SK-N-SH (cell line): ENCODE data around the gene TGM4.

Source experiments
- RXRA ChIP-seq: IDR thresholded peaks from 2 replicates; pipeline ENCODE4 v1.4.0; 2012; ENCODE audit warnings: low read depth, mild to moderate bottlenecking, borderline replicate concordance
- TCF12 ChIP-seq: IDR thresholded peaks from 2 replicates; pipeline ENCODE4 v1.4.0; 2012
- TEAD4 ChIP-seq: IDR thresholded peaks from 2 replicates; pipeline ENCODE4 v1.4.0; 2012; ENCODE audit warnings: mild to moderate bottlenecking, borderline replicate concordance; ENCODE audit not compliant: insufficient read depth
- TF ChIP-seq, protein P1 (sequence below): IDR thresholded peaks from 2 replicates; pipeline ENCODE4 v1.6.1; 2012; ENCODE audit warnings: mild to moderate bottlenecking, low read depth, low read length, moderate library complexity

DNA sequence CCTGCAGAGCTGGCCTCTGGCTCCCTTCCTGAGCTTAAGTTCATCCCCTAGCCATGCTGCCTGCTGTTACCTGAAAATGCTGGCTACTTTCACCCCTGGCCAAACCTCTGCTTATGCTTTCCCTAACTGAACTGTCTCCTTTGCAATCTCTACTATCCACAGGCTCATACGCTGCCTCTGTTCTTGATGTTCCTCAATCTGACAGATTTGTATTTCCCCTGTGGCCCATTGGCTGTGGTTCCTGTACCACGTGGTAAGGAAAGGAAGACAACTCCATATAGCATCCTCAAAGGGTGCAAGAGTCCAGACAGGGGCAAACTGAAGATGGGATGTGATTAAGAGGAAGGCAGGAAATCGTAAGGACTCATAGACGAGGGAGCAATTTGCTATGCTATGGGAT, 33.2 kb downstream of the TGM4 start:
- TF ChIP-seq TCF12 (no peak), TEAD4 (no peak), RXRA (no peak)
- TF ChIP-seq, protein P1, sequence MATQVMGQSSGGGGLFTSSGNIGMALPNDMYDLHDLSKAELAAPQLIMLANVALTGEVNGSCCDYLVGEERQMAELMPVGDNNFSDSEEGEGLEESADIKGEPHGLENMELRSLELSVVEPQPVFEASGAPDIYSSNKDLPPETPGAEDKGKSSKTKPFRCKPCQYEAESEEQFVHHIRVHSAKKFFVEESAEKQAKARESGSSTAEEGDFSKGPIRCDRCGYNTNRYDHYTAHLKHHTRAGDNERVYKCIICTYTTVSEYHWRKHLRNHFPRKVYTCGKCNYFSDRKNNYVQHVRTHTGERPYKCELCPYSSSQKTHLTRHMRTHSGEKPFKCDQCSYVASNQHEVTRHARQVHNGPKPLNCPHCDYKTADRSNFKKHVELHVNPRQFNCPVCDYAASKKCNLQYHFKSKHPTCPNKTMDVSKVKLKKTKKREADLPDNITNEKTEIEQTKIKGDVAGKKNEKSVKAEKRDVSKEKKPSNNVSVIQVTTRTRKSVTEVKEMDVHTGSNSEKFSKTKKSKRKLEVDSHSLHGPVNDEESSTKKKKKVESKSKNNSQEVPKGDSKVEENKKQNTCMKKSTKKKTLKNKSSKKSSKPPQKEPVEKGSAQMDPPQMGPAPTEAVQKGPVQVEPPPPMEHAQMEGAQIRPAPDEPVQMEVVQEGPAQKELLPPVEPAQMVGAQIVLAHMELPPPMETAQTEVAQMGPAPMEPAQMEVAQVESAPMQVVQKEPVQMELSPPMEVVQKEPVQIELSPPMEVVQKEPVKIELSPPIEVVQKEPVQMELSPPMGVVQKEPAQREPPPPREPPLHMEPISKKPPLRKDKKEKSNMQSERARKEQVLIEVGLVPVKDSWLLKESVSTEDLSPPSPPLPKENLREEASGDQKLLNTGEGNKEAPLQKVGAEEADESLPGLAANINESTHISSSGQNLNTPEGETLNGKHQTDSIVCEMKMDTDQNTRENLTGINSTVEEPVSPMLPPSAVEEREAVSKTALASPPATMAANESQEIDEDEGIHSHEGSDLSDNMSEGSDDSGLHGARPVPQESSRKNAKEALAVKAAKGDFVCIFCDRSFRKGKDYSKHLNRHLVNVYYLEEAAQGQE = no peak
